ENCODE data around the gene NANOS1.

The NANOS1 gene

GRCh38 chr10:118981946-118982345 lies 47.6 kb upstream of the NANOS1 start:
- peaks cover 20% of the 10 kb centered on the region for H3K27me3 ChIP-seq (ENCODE audit: low read depth, low read length)
- TF ChIP-seq EZH2phosphoT487 (IDR thresholded peaks at IDR 0.05; ENCODE audit: low read depth): no peak
- TF ChIP-seq, protein P1, sequence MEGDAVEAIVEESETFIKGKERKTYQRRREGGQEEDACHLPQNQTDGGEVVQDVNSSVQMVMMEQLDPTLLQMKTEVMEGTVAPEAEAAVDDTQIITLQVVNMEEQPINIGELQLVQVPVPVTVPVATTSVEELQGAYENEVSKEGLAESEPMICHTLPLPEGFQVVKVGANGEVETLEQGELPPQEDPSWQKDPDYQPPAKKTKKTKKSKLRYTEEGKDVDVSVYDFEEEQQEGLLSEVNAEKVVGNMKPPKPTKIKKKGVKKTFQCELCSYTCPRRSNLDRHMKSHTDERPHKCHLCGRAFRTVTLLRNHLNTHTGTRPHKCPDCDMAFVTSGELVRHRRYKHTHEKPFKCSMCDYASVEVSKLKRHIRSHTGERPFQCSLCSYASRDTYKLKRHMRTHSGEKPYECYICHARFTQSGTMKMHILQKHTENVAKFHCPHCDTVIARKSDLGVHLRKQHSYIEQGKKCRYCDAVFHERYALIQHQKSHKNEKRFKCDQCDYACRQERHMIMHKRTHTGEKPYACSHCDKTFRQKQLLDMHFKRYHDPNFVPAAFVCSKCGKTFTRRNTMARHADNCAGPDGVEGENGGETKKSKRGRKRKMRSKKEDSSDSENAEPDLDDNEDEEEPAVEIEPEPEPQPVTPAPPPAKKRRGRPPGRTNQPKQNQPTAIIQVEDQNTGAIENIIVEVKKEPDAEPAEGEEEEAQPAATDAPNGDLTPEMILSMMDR (IDR thresholded peaks at IDR 0.05; ENCODE audit: low read depth, low read length): no peak
- H3K9me3 ChIP-seq (ENCODE audit: insufficient read depth, low read length): peaks cover 9% of the 10 kb centered on the region; the same call in 1 of the 2 replicates
- no peaks in the 10 kb centered on the region for H3K79me2 ChIP-seq (ENCODE audit: low read length)
- H3K36me3 ChIP-seq (replicated peaks; ENCODE audit: low read depth, low read length): no peaks in the 10 kb centered on the region
- H4K20me1 ChIP-seq (ENCODE audit: insufficient read depth, low read length): no peaks in the 10 kb centered on the region
- H3K4me1 ChIP-seq (ENCODE audit: low read length): peaks cover 2% of the 10 kb centered on the region
- H3K27ac ChIP-seq (ENCODE audit: low read length): no peak overlapping the region
- H3K4me2 ChIP-seq (ENCODE audit: low read length): no peak overlapping the region
- no peak overlapping the region for H3K4me3 ChIP-seq (ENCODE audit: low read length)
- no peak overlapping the region for H2AFZ ChIP-seq (ENCODE audit: low read depth, low read length)
- H3K9ac ChIP-seq (ENCODE audit: low read length): no peak overlapping the region

DNA sequence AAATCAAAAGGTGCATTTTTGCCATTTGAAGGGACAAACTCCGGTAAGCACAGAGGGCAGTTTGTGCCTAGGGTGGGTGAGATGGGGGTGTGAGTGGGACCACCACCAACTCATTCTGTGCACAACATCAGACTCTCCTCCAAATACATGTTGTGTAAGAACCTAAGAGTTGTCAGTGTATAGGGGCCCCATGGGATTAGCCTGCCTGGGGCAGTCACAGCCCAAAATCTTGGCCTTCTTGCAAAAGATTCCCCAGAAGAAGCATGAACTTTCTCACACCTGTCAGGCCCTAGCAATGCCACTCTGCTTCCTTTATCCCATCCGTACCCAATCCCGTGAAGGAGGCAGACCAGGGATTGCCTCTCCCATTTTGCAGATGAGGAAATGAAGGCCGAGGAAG lies 47.1 kb upstream of the NANOS1 start:
- Histone ChIP-seq H3K9ac (ENCODE audit: low read length) (no peak overlapping the region), H3K4me1 (ENCODE audit: low read length) (peaks cover 6% of the 10 kb centered on the region), H4K20me1 (ENCODE audit: insufficient read depth, low read length) (no peaks in the 10 kb centered on the region), H3K4me3 (ENCODE audit: low read length) (no peak overlapping the region), H3K27ac (ENCODE audit: low read length) (no peak overlapping the region), H3K9me3 (ENCODE audit: insufficient read depth, low read length) (peaks cover 9% of the 10 kb centered on the region; the same call in 1 of the 2 replicates), H2AFZ (ENCODE audit: low read depth, low read length) (no peak overlapping the region), H3K79me2 (ENCODE audit: low read length) (no peaks in the 10 kb centered on the region), H3K36me3 (replicated peaks; ENCODE audit: low read depth, low read length) (no peaks in the 10 kb centered on the region), H3K4me2 (ENCODE audit: low read length) (no peak overlapping the region), H3K27me3 (ENCODE audit: low read depth, low read length) (peaks cover 20% of the 10 kb centered on the region)
- TF ChIP-seq EZH2phosphoT487 (IDR thresholded peaks at IDR 0.05; ENCODE audit: low read depth): no peak
- TF ChIP-seq, protein P1 (IDR thresholded peaks at IDR 0.05; ENCODE audit: low read depth, low read length): no peak

DNA sequence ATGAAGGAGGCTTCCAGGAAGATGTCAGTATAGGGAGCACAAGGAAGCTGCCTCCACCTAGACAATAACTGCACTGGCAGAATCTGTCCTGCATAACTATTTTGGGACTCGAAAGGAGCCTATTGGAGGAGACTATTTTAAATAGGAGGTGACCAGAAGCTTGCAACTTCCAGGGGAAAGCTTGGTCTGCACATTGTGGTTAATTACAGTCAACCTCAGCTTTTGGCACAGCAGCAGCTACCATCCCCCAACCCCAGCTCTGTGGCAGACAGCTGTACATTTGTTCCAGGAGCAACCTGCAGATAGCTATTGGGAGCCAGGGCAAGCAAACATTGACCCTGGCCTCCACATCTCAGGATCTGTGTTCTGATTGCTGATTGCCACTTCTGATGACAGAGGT lies 46.3 kb upstream of the NANOS1 start:
- Histone ChIP-seq H3K79me2 (ENCODE audit: low read length) (no peaks in the 10 kb centered on the region), H2AFZ (ENCODE audit: low read depth, low read length) (no peak overlapping the region), H3K27me3 (ENCODE audit: low read depth, low read length) (peaks cover 24% of the 10 kb centered on the region), H3K27ac (ENCODE audit: low read length) (no peak overlapping the region), H3K9ac (ENCODE audit: low read length) (no peak overlapping the region), H3K9me3 (ENCODE audit: insufficient read depth, low read length) (peaks cover 9% of the 10 kb centered on the region; the same call in 1 of the 2 replicates), H3K4me1 (ENCODE audit: low read length) (peaks cover 8% of the 10 kb centered on the region), H4K20me1 (ENCODE audit: insufficient read depth, low read length) (no peaks in the 10 kb centered on the region), H3K4me2 (ENCODE audit: low read length) (no peak overlapping the region), H3K4me3 (ENCODE audit: low read length) (no peak overlapping the region), H3K36me3 (replicated peaks; ENCODE audit: low read depth, low read length) (no peaks in the 10 kb centered on the region)
- TF ChIP-seq, protein P1 (IDR thresholded peaks at IDR 0.05; ENCODE audit: low read depth, low read length): no peak
- TF ChIP-seq EZH2phosphoT487 (IDR thresholded peaks at IDR 0.05; ENCODE audit: low read depth): no peak

DNA sequence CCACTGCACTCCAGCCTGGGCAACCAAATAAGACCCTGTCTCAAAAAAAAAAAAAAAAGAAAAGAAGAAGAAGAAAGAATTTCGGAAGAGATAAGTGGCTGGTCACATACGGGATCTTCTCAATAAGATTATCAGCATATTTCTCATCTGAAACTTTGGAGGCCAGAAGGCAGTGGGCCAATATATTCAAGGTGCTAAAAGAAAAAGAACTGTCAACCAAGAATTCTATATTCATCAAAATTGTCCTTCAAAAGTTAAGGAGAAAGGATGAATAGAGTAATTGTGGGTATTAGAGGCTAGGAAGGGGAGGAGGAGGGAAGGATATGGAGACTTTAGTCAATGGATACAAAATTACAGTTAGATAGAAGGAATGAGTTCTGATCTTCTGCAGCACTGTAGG lies 43.9 kb upstream of the NANOS1 start:
- Histone ChIP-seq H2AFZ (ENCODE audit: low read depth, low read length) (no peak overlapping the region), H3K27ac (ENCODE audit: low read length) (no peak overlapping the region), H3K9ac (ENCODE audit: low read length) (no peak overlapping the region), H3K79me2 (ENCODE audit: low read length) (no peaks in the 10 kb centered on the region), H3K4me3 (ENCODE audit: low read length) (no peak overlapping the region), H3K27me3 (ENCODE audit: low read depth, low read length) (peaks cover 30% of the 10 kb centered on the region), H3K4me2 (ENCODE audit: low read length) (no peak overlapping the region), H3K9me3 (ENCODE audit: insufficient read depth, low read length) (peaks cover 9% of the 10 kb centered on the region; the same call in 1 of the 2 replicates), H4K20me1 (ENCODE audit: insufficient read depth, low read length) (no peaks in the 10 kb centered on the region), H3K4me1 (ENCODE audit: low read length) (peaks cover 8% of the 10 kb centered on the region), H3K36me3 (replicated peaks; ENCODE audit: low read depth, low read length) (no peaks in the 10 kb centered on the region)
- TF ChIP-seq, protein P1 (IDR thresholded peaks at IDR 0.05; ENCODE audit: low read depth, low read length): no peak
